RPMI7951 (cell line): ENCODE results near the gene NXPH3. TPM values are rescaled to one million over a fixed set of nuclear protein-coding genes. Genes with fewer than 3 reads are reported as not detected.
"Not testable (repeated sequence)": the region's sequence is repeated elsewhere in the genome, so short reads cannot be mapped to it uniquely, and the experiment has no call there.

Experiments used
- DNase-seq: peaks from one replicate; pipeline ENCODE4 v3.0.0-alpha.2; 2012; ENCODE audit warnings: low read depth
- total RNA-seq: library from RNA; depleted of rRNA; stranded (reverse); fragments of >200 nt; shearing (Covaris generic); gene quantifications from 2 replicates; pipeline ENCODE4 v1.2.3, GENCODE V29; 2014; rRNA removed

Gene NXPH3
- total RNA-seq = not detected in 2 replicates

DNA sequence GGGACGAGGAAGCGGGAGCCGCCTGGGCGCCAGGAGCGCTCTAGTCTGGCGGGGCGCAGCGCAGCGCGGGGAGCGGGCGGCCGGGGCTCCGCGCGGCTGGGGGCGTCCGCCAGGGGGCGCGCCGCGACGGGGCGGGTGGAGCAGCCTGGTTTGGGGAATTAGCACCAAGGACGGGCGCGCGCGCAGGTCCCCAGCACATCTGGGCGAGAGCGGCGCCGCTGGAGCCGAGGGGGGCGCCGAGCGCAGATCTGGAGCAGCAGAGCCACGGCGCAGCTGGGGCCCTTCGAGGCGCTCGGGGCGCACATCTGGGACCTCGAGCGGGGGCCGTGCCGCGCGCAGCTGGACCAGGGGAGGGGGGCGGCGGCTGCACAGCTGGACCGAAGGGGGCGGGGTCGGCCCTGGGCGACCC, at the start of gene NXPH3:
Gene NXPH3 (plus strand): TSS at position 193 of the 409 bp plus-strand sequence. CDS start 349 bp downstream, outside the sequence.
- DNase-seq = no peak

DNA sequence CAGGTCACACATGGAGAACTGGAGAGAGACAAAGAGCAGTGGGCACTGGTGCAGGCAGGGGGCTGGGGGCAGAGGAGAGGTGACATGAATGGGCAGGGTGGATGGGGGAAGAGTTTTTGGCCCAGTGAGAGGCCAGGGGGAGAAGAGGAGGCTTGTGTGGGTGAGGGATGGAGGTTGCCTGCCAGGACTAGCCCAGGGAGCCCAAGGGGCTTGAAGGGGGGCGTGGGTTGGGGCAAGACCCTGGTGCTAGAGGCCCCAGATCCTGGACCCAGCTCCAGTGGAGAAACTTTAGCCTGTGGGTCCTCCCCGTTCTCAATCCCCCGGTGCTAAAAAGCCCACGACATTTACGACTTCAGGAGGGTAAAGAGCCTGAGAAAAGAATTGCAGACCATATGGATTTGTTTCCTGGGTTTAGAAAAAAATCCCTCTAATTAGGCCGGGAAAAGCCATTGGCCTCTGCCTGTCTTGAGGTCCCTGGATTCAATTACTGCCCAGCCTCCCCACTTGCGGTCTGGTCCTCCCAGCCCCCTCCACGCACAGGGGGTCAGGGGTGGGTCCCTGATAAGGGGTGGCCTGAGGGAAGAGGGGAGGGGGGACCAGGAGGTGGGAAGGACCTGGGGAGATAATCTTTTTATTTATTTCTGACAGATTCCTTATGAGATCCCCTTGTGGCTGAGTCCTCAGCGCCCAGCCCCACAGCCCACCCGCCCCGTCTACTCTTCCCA, 47.6 kb upstream of the NXPH3 start:
- DNase-seq = no peak

DNA sequence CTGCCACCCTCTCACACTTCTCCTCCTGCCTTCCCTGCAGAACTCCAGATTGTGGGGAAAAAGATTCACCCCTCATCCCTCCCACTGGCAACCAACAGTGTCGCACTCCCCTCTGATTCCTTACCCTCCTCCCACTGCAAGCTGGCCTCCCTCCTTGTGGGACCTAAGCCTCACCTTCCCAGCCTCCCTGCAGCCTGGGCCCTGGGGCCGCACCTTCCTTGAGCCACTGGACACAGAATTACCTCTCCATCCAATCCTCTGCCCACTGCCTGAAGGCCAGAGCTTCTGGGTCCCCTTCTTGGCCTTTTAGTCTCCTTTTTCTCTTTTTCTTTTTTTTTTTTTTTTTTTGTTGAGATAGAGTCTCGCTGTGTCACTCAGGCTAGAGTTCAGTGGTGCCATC, 46.7 kb upstream of the NXPH3 start:
- no peak for DNase-seq

DNA sequence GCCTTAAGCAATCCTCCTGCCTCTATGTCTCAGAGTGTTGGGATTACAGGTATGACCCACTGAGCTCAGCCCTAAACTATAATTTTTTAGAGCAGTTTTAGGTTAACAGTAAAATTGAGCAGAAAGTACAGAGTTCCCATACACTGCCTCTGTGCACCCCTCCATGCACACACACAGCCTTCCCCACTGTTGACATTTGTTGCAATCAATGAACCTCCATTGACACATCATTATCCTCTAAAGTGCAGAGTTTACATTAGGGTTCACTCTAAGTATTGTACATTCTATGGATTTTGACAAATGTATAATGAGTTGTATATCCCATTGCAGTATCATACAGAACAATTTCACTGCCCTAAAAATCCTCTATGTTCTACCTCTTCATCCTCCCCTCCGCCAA, 45.6 kb upstream of the NXPH3 start:
- no peak for DNase-seq

DNA sequence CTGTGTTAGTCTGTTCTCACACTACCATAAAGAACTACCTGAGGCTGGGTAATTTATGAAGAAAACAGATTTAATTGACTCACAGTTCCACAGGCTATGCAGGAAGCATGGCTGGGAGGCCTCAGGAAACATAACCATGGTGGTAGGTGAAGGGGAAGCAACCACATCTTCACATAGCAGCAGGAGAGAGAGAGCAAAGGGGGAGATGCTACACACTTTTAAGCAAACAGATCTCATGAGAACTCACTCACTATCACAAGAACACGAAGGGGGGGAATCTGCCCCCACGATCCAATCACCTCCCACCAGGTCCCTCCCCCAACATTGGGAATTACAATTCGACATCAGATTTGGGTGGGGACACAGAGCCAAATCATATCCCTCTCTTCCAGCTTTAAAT, 31.8 kb upstream of the NXPH3 start:
- no peak for DNase-seq

DNA sequence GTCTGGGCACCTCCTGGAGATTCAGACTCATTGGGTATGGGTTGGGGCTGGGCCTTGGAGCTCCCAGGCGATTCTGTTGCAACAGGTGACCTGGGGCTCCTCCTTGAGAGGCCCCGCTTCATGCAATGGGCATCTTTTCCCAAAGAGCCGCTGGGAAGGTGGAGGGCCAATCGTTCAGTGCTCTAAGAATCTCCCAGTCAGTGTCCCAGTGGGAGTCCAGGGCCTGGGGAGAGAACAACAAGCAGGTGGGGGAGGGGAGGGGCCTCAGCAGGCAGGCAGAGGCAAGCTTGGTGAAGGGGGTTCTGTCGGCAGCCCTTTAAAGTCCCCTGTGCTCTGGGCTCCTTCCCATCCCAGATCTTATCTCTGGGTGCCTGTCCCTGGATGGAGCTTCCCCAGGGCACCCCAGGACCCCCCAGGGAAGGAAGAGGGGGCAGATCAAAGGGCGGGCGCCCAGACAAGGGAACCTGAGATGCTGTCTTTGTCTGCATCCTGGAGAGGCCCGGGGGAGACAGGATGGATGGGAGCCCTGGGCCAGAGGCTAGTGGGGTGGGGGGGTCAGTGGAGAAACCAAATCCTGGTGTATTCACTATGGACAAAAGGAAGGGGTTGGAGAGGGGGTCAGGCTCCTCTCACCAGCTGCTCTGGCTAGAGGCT, 30.5 kb upstream of the NXPH3 start:
- no peak for DNase-seq

DNA sequence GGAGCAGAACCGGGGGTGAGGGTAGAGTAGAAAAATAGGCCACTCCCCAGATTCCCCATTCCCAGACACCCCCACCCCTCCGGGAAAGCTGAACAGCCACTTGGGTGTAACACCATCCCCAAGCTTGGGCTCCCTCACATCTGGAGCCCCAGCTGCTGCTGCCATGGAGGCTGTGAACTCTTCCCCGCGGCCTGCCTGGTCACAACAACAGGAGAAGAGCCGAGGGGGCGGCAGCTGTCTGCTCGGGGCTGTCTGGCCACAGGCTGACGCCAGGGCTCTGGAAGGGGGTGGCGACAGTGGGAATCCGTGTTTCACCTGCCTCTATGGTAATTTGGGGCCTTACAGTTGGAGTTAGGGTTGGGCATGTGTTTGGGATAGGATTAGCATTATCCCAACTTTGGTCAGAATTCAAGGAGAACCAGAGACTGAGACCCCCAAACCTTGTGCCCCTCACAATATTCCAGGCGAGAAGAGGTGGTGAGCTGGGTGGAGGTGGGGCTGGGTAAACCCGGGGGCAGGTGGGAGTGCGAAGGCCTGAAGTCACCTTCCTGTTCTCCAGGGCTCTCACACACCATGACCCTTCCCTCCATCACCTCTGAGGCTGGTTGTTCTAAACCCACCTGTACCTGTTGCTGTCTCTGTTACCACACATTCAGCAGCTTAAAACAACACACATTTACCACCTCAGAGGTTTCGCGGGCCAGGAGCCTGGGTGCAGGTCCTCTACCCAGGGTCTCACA, 29.7 kb upstream of the NXPH3 start:
- no peak for DNase-seq

DNA sequence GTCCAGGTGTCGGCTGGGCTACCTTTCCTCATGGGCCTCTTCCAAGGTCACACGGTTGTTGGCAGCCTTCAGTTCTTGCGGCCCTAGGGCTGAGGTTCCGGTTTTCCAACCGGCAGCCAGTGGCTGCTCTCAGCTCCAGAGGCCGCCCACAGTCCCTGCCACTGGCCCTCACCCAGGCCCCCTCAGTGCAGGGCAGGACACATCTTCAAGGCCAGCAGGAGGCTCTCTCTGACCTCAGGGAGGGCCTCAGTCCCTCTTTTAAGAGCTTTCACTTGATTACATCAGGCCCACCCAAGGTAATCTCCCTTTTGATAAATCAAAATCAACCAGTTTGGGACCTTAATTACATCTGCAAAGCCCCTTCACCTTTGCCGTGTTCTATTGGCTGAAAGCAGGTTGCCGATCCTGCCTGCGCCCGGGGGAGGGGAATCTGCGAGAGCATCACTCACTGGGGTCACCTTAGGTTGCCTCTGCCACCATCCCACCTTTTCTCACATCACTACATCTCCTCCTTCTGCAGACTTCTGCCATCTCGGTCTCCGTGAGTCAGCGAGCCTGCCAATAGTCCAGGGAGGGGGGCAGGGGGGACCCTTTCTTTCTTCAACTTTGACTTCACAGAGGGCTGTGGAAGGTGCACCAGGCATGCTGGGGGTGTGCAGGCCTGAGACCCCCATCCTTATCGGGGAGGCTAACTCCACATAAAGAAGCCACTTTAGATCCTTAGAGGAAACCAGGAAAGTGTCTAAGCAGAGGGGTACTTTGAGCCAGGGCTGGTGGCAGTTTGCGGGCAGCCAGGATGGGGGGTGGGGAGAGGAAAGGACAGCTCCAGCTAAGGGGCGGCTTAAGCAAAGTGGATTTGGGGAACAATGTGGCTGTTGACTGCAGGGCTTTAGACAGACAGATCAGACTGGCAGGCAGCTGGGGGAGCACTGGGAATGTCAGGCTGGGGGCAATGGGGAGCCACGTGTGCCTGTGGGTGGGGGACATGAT, 28.8 kb upstream of the NXPH3 start:
- no peak for DNase-seq

DNA sequence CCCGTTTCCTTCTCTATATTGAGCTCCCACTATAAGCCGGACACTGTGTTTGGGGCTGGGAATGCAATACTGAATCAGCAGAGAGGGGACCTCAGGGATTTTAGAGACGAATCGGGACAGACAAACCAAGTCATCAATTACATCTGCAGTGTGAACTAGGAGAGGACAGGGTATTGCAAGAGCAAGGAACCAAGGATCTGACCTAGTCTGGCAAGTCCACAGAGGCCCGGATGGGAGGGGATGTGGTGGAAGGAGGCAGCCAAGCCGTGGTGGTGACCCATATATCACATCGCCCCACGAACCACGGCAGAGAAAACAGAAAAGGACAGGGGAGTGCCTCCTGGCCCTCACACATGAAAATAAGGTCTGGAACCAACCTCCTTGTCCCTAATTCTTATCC, 28.1 kb upstream of the NXPH3 start:
- DNase-seq = no peak

DNA sequence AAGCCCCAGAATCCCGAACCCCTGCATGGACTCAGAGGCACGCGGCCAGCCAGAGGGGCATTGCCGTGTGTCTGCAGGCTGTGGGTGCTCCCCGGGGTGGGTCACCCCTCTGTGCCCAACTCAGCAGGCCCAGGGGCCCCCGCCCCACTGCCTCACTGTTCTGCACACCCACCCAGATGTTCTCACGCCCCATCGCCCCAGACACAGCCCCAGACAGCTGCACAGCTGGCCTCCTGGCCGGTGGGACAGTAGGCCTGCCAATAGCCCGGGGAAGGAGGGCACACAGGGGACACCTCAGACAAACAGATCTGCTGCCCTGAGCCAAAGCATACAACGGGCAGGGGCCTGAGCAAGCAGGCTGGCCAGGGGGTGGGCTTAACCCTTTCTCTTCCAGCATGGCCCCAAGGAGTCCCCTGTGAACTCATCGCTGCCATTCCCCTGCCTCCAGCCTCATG, 27.6 kb upstream of the NXPH3 start:
- no peak for DNase-seq

DNA sequence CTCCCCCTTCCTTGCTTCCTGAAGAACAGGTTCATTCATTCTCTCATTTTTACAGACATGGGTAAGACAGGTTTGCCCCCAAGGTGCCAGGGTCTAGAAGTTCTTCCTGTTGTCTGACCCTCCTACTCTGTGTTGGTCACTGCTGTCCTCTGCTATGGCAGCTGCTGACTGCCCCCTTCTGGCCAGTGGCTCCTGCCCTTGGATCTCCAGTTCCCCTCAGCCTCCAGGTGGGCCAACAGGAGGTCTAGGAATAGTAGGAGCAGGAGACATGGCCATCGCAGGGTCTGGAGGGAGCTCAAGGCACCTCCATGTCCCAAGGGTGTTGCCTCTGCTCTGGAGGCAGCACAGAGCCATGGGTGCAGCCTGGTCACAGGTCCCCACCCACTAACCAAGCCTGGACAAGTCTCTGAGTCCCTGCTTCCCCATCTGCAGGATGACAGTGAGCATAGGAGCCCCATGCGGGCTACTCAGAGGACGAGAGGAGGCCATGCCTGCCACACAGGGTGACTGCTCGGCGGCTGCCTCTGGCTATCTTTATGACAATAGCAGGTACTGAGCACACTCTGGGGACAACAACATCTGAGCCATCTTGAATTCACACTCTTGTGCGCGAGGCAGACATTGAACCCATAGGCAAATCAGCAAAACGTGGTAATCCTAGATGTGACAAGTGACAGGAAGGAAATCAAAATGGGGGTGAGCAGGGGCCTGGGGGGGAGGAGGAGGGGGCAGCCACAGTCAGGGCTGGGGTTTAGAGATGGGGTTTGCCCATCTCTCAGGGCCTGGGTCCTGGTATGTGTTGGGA, 27.0 kb upstream of the NXPH3 start:
- peak; percentile 24 for DNase-seq

DNA sequence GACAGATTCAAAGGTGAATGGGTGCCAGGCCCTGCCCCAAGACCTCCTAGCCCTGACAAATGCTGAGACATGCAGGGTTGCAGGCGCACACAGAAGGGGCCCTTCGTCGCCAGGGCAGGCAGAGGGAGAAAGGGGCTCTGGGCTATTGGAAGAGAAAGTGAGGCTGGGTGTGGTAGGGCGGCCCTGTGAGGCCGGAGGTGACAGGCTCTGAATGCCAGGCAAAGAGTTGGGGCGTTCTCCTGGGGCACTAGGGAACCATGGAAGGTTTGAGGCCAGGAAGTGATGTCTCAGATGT, 26.4 kb upstream of the NXPH3 start:
- no peak for DNase-seq

DNA sequence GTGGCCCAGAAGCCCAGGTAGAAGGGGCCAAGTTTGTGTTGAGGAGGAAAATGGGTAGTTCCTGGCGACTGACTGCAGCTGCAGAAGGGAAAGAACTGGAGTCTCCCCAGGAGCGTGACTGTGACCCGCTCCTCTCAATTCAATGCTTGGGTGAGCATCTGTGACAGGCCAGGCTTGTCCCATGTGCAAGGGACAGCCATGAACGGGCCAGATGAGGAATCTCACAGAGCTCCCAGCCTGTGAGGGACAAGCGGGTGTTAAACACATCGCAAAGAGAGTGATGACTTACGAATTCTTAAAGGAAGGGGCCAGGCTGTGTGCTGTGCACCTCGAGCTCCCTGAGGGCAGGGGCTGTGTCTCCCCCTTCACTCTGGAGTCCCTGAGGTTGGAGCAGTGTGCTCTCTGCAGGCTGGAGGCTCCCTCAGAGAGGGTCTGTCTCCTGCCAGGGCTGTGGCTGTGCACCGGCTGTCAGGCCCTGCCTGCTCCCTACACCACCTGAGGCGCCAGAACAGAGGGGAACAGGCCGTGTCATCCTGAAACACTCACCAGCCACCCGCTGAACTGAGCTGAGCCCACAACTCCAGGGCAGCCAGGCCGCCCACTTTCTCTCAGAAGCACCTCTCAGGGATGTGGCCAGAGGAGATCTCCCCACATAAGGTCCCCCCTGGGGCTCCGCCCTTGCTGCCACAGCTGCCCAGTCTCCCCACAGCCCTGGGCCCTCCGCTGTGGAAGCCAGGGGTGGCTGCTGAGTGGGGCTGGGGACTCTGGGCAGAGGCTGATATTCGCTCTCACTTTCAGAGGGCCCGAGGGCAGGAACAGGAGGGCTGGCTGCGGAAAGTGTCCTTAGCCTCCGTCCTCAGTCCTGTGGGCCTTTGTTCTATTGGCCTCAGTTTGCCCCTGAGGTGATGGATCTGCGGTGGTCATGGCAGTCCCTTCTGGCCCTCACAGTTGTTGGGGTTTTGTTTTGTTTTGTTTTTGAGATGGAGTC, 25.7 kb upstream of the NXPH3 start:
- DNase-seq = no peak

DNA sequence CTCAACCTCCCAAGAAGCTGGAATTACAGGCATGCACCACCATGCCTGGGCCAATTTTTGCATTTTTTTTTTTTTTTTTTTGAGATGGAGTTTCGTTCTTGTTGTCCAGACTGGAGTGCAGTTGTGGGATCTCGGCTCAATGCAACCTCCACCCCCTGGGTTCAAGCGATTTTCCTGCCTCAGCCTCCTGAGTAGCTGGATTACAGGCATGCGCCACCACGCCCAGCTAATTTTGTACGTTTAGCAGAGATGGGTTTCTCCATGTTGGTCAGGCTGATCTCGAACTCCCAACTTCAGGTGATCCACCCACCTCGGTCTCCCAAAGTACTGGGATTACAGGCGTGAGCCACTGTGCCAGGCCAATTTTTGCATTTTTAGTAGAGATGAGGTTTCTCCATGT, 24.9 kb upstream of the NXPH3 start:
- DNase-seq = not testable (repeated sequence)

DNA sequence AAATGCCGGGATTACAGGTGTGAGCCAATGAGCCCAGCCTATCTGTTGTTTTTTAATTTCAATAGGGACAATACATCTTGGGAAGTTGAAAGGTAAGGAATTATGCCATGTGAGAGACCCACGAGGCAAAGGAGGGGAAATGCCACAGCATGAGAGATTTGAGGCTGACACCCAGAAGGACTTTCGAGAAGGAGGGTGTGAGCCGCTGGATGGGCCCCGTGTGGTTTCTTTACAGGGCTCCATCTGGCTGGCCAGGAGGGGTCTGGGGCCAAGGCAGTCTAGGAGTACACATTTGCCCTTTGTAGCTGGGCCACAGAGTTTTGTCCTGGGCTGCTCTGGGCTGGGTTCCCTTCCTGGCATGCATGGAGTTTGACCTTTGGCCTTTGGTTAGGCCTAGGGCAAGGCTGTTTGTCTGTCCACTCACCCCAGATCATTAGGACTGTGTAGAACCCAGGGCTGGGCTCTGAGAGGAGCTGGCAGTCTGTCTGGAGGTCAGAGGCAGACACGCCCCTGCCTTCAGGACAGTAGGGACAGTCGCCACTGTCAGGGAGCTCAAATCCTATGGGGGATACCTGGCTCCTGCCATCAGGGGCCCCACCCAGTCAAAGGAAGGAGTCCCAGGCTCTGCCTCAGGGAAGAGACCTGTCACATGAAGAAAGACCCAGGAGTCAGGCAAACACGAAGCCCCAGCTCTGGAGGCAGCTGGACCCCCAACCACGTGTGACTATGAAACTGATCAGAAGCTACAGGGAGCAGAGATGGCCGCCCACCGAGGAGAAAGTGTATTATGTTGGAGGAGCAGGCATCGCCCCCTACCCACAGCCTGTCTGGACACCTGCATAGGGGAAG, 24.2 kb upstream of the NXPH3 start:
- no peak for DNase-seq

DNA sequence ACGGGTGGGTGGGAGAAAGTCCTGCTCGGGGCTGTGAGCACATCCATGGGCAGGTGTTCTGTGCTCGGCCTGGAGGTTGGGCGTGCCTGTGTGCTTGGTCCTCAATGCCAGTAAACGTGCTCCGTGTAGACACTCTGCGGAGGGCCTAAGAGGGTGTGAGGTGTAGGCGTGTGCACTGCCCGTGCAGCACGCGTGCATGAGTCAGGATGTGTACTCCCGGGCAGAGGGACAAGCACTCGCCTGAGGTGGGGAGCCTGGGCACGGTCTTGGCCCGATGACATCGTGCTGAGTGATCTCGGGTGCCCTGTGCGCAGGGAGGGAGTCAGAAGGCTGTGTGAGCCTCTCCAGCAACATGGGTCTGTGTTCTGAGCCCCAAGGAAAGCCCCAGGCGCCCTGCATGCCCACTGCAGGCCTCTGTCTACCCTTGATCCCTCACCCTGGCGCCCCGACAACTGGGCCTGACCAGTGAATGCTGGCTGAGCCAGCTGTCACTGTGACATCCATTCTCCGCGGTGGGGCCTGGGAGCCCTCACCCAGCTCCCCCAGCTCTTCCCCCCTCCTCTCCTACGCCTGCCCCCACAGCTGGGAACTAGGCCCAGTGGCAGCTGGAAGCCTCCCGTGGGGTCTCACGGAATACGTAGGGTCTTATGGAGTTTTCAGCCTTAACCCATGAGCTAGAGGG, 23.5 kb upstream of the NXPH3 start:
- peak; percentile 19 for DNase-seq

DNA sequence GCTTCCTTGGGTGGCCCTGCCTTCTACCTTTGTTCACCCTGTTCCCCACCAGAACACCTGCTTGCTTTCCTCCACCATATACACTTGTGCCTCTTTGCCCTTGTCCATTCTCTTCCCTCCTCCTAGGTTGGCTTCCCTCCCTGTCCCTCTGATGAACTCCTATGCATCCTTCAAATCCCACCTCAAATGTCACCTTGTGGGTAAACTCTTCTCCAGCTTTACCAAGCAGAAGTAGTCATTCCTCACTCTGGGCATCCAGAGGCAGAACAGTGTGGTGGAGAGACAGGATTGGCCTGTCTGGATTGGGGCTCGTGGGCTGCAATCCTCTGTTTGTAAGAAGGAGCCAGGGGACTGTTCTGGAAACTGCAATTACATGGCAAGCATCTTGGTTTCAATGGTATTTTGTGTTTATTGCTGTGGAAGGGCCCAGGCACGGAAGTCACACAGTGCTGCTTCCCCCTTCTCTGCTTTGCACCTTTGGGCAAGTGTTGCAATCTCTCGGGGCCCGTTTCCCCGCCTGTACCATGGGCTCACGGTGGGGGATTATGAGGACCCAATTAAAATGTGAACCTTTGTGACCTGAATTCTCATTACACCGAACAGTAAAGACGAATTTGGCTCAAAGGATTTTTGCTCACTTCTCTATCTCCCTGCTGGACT, 21.9 kb upstream of the NXPH3 start:
- no peak for DNase-seq
